ENCODE data around the gene GUCY1B1.

DNA sequence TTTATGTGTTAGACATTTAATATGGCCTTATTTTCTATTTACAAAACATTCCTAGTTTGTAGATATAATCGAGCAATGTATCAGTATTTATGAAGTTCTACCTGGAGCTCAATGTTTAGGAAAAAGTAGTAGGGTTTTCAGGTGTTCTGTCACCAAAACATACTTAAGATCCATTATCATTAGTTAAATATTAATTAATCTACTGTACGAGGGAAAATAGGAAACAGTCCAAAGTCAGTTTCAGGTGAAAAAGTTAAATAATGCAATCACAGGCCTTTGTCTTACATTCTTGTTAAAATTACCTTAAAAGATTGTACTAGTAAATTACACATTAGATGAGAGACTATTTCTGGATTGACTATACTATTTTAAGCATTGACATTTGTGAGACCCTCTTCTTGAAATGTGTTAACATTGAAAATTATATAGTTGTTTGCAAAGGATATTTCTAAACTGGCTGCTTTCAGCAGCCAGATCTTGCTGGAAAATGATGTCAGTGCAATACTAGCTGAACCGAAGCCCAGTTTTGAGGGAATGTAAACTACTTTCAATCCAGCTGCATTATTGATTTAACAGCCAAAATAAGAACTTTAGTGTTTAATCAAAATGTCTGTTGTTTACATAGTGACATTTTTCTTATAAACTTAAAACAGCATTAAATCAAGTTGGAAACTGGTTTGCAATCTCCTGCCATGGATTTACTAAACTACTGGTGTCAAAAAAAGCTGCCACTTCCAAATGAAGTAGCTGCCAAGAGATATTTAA lies 19.3 kb downstream of the GUCY1B1 start:
- TF ChIP-seq, protein P1, sequence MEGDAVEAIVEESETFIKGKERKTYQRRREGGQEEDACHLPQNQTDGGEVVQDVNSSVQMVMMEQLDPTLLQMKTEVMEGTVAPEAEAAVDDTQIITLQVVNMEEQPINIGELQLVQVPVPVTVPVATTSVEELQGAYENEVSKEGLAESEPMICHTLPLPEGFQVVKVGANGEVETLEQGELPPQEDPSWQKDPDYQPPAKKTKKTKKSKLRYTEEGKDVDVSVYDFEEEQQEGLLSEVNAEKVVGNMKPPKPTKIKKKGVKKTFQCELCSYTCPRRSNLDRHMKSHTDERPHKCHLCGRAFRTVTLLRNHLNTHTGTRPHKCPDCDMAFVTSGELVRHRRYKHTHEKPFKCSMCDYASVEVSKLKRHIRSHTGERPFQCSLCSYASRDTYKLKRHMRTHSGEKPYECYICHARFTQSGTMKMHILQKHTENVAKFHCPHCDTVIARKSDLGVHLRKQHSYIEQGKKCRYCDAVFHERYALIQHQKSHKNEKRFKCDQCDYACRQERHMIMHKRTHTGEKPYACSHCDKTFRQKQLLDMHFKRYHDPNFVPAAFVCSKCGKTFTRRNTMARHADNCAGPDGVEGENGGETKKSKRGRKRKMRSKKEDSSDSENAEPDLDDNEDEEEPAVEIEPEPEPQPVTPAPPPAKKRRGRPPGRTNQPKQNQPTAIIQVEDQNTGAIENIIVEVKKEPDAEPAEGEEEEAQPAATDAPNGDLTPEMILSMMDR (IDR thresholded peaks at IDR 0.05), result no peak
- TF ChIP-seq POLR2A (IDR thresholded peaks at IDR 0.05), result no peak

Measured in uterus (tissue), 2 donors.